ENCODE results near the gene PTPRD. TPM values are rescaled to one million over a fixed set of nuclear protein-coding genes. Genes with fewer than 3 reads are reported as not detected.

Gene PTPRD
- total RNA-seq, 1 experiment from 2014 or later: 0.02 TPM

DNA sequence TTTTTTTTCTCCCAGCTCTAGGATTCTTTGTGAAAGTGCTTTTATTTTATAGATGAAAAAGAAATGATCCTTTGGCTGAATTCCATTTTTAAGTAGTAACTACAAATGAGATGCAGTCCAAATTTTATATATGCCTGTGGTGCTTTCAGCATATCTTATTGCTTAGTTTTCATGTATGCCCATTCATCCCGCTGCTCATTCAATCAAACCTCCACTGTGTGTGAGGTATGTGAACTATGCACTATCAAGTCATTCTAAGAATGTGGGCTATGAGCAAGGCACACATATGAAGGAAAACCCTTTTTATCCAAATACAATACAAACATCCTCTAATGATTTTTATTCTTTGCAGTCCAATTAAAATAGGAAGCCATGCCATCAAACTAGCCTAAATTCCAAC, 1744.2 kb downstream of the PTPRD start (continued):
- TF ChIP-seq, protein P1, sequence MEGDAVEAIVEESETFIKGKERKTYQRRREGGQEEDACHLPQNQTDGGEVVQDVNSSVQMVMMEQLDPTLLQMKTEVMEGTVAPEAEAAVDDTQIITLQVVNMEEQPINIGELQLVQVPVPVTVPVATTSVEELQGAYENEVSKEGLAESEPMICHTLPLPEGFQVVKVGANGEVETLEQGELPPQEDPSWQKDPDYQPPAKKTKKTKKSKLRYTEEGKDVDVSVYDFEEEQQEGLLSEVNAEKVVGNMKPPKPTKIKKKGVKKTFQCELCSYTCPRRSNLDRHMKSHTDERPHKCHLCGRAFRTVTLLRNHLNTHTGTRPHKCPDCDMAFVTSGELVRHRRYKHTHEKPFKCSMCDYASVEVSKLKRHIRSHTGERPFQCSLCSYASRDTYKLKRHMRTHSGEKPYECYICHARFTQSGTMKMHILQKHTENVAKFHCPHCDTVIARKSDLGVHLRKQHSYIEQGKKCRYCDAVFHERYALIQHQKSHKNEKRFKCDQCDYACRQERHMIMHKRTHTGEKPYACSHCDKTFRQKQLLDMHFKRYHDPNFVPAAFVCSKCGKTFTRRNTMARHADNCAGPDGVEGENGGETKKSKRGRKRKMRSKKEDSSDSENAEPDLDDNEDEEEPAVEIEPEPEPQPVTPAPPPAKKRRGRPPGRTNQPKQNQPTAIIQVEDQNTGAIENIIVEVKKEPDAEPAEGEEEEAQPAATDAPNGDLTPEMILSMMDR (IDR thresholded peaks at IDR 0.05 in 2 of 3, conservative IDR thresholded peaks at IDR 0.05 in 1 of 3; ENCODE audit: borderline replicate concordance in 1 of 3, insufficient read depth in 1 of 3, low read depth in 2 of 3, low read length in 2 of 3): no peak
- TF ChIP-seq, protein P2, sequence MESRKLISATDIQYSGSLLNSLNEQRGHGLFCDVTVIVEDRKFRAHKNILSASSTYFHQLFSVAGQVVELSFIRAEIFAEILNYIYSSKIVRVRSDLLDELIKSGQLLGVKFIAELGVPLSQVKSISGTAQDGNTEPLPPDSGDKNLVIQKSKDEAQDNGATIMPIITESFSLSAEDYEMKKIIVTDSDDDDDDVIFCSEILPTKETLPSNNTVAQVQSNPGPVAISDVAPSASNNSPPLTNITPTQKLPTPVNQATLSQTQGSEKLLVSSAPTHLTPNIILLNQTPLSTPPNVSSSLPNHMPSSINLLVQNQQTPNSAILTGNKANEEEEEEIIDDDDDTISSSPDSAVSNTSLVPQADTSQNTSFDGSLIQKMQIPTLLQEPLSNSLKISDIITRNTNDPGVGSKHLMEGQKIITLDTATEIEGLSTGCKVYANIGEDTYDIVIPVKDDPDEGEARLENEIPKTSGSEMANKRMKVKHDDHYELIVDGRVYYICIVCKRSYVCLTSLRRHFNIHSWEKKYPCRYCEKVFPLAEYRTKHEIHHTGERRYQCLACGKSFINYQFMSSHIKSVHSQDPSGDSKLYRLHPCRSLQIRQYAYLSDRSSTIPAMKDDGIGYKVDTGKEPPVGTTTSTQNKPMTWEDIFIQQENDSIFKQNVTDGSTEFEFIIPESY (IDR thresholded peaks at IDR 0.05; ENCODE audit: extremely low read depth, insufficient replicate concordance, low read length): no peak
- TF ChIP-seq EGR1 (IDR thresholded peaks at IDR 0.05; ENCODE audit: low read depth): no peak
- no peak for TF ChIP-seq SIN3A (IDR thresholded peaks at IDR 0.05; ENCODE audit: low read depth)
- no peak for TF ChIP-seq CBX3 (IDR thresholded peaks at IDR 0.05; ENCODE audit: low read depth)
- TF ChIP-seq EZH2phosphoT487 (IDR thresholded peaks at IDR 0.05; ENCODE audit: borderline replicate concordance): no peak
- TF ChIP-seq SRF (IDR thresholded peaks at IDR 0.05; ENCODE audit: low read depth): no peak
- TF ChIP-seq FOSL1 (IDR thresholded peaks at IDR 0.05; ENCODE audit: low read depth): no peak
- TF ChIP-seq SP1 (IDR thresholded peaks at IDR 0.05; ENCODE audit: low read depth): no peak
- TF ChIP-seq POLR2AphosphoS5 (IDR thresholded peaks at IDR 0.05; ENCODE audit: low read depth, low read length): no peak
- TF ChIP-seq ELF1 (IDR thresholded peaks at IDR 0.05; ENCODE audit: borderline replicate concordance, low read depth): no peak

DNA sequence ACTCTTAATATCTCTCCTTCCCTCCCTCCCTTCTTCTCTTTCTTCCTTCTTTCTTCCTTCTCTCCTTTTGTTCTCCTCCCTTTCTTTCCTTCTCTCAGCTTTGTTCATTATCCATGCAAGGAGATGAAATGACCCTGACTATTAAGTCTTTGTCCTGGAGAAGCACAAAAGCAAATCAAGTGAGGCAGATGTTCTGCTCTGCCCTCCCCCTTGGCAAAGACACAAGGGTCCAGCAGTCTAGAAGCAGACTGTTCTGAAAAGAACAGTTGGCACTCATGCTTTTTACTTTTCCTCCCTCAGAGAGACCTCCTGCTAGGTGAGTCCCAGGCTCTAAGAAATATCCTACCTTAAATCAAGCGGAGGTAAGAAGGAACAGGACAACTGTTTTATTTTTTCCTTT, 1745.7 kb downstream of the PTPRD start:
- CTCF ChIA-PET: no interaction called here
- no peak overlapping the region for H3K4me2 ChIP-seq (ENCODE audit: low read length)
- TF ChIP-seq SRF (IDR thresholded peaks at IDR 0.05; ENCODE audit: low read depth) (no peak), FOSL1 (IDR thresholded peaks at IDR 0.05; ENCODE audit: low read depth) (no peak), RAD21 (IDR thresholded peaks at IDR 0.05; ENCODE audit: low read depth) (no peak), SIN3A (IDR thresholded peaks at IDR 0.05; ENCODE audit: low read depth) (no peak), POLR2A (IDR thresholded peaks at IDR 0.05; ENCODE audit: borderline replicate concordance, extremely low read depth, insufficient read depth, insufficient read length) (no peak), EZH2 (IDR thresholded peaks at IDR 0.05) (no peak), TCF7L2 (IDR thresholded peaks at IDR 0.05; ENCODE audit: borderline replicate concordance, extremely low read depth, insufficient read depth, insufficient read length) (no peak), YY1 (IDR thresholded peaks at IDR 0.05; ENCODE audit: extremely low read depth, insufficient replicate concordance, low read depth, low read length) (no peak)
- TF ChIP-seq, protein P3, sequence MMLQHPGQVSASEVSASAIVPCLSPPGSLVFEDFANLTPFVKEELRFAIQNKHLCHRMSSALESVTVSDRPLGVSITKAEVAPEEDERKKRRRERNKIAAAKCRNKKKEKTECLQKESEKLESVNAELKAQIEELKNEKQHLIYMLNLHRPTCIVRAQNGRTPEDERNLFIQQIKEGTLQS (IDR thresholded peaks at IDR 0.05): no peak
- TF ChIP-seq, protein P4, sequence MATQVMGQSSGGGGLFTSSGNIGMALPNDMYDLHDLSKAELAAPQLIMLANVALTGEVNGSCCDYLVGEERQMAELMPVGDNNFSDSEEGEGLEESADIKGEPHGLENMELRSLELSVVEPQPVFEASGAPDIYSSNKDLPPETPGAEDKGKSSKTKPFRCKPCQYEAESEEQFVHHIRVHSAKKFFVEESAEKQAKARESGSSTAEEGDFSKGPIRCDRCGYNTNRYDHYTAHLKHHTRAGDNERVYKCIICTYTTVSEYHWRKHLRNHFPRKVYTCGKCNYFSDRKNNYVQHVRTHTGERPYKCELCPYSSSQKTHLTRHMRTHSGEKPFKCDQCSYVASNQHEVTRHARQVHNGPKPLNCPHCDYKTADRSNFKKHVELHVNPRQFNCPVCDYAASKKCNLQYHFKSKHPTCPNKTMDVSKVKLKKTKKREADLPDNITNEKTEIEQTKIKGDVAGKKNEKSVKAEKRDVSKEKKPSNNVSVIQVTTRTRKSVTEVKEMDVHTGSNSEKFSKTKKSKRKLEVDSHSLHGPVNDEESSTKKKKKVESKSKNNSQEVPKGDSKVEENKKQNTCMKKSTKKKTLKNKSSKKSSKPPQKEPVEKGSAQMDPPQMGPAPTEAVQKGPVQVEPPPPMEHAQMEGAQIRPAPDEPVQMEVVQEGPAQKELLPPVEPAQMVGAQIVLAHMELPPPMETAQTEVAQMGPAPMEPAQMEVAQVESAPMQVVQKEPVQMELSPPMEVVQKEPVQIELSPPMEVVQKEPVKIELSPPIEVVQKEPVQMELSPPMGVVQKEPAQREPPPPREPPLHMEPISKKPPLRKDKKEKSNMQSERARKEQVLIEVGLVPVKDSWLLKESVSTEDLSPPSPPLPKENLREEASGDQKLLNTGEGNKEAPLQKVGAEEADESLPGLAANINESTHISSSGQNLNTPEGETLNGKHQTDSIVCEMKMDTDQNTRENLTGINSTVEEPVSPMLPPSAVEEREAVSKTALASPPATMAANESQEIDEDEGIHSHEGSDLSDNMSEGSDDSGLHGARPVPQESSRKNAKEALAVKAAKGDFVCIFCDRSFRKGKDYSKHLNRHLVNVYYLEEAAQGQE (IDR thresholded peaks at IDR 0.05; ENCODE audit: low read depth): no peak
- no peaks in the 10 kb centered on the region for H3K27me3 ChIP-seq (ENCODE audit: insufficient read depth, low read length)
- RAD21 ChIA-PET (ENCODE audit: low non-redundant PET in 1 of 2, low total read pairs in 2 of 2, uncharacterized antibody in 2 of 2, unreplicated experiment in 2 of 2): no interaction called here
- POLR2A ChIA-PET: no interaction called here
- H3K9ac ChIP-seq (ENCODE audit: low read length): no peak overlapping the region
- H3K4me1 ChIP-seq (ENCODE audit: control insufficient read depth in 1 of 2, insufficient read depth in 2 of 2, low read length in 2 of 2): no peaks in the 10 kb centered on the region
- ATAC-seq (no peak), DNase-seq (ENCODE audit: low read depth, low spot score) (no peak)
- intact Hi-C loops (cut with micrococcal nuclease): no loop called here
- H3K9me3 ChIP-seq (ENCODE audit: control insufficient read depth in 1 of 2, insufficient read depth in 1 of 2, low read depth in 1 of 2, low read length in 2 of 2): peaks cover 4 to 7% of the 10 kb centered on the region in 2 experiments; a peak in 2 of 4 replicates
- H3K36me3 ChIP-seq (ENCODE audit: control insufficient read depth in 1 of 2, insufficient read depth in 2 of 2, low read length in 2 of 2): no peaks in the 10 kb centered on the region
- H3K9me2 ChIP-seq (ENCODE audit: insufficient read depth): no peaks in the 10 kb centered on the region
- no peaks in the 10 kb centered on the region for H3K79me2 ChIP-seq (ENCODE audit: insufficient read depth, low read length)
- no peak overlapping the region for H3K27ac ChIP-seq (ENCODE audit: low read depth, low read length)
- H2AFZ ChIP-seq (ENCODE audit: low read depth, low read length, poor library complexity, severe bottlenecking): no peak overlapping the region
- no peaks in the 10 kb centered on the region for H4K20me1 ChIP-seq (ENCODE audit: insufficient read depth)
- no TSS peak for BruUV-seq (replicated peaks)
- H3K4me3 ChIP-seq (replicated peaks in 1 of 2; ENCODE audit: low read depth in 1 of 2, low read length in 2 of 2): no peak overlapping the region
